WTC11 (cell line): ENCODE measurements around the gene PDE4B. TPM values are rescaled to one million over a fixed set of nuclear protein-coding genes. Genes with fewer than 3 reads are reported as not detected.
"Not testable (repeated sequence)": the region's sequence is repeated elsewhere in the genome, so short reads cannot be mapped to it uniquely, and the experiment has no call there.

ENCODE experiments used
- ATAC-seq: fragments of 200-7000 bp; cut with Tn5 transposase; 2 replicates; pipeline ENCODE4 v1.10.0; 2021; ENCODE audit warnings: mild to moderate bottlenecking, moderate library complexity
- CTCF ChIA-PET: fragments of 300-600 bp; sonication (Branson Sonifier 250); formaldehyde crosslinking; loops from one replicate; lab custom pipeline; 2021; ENCODE audit warnings: antibody characterized with exemption; lab: Charles Lee
- POLR2A ChIA-PET: fragments of 350-600 bp; sonication (Branson Sonifier 250); formaldehyde crosslinking; loops from one replicate; lab custom pipeline; 2021; ENCODE audit warnings: antibody characterized with exemption; lab: Charles Lee
- DNase-seq: peaks from one replicate; pipeline ENCODE4 v3.0.0; 2021; ENCODE audit warnings: low spot score
- H3K27ac Mint-ChIP-seq: 2 replicates; pipeline ENCODE4 v1.8.0; 2021; ENCODE audit warnings: mixed read lengths
- H3K27me3 Mint-ChIP-seq: 2 replicates; pipeline ENCODE4 v1.8.0; 2021; ENCODE audit warnings: low read depth, mild to moderate bottlenecking, moderate library complexity, mixed read lengths
- H3K36me3 Mint-ChIP-seq: 2 replicates; pipeline ENCODE4 v1.8.0; 2021; ENCODE audit warnings: mixed read lengths
- H3K4me1 Mint-ChIP-seq: 2 replicates; pipeline ENCODE4 v1.8.0; 2022; ENCODE audit warnings: mixed read lengths
- H3K4me3 Mint-ChIP-seq: 2 replicates; pipeline ENCODE4 v1.8.0; 2021; ENCODE audit warnings: mild to moderate bottlenecking, moderate library complexity, mixed read lengths
- H3K9me3 Mint-ChIP-seq: 2 replicates; pipeline ENCODE4 v1.8.0; 2021; ENCODE audit warnings: mixed read lengths
- CREB1 ChIP-seq: sonication (generic); formaldehyde crosslinking; IDR thresholded peaks from 2 replicates; pipeline ENCODE4 v1.8.0; 2023; ENCODE audit warnings: mild to moderate bottlenecking, missing genetic modification reagents
- E2F1 ChIP-seq: sonication (generic); formaldehyde crosslinking; IDR thresholded peaks from 2 replicates; pipeline ENCODE4 v1.8.0; 2022; ENCODE audit warnings: mild to moderate bottlenecking, missing genetic modification reagents
- ETV6 ChIP-seq: sonication (generic); formaldehyde crosslinking; IDR thresholded peaks from 2 replicates; pipeline ENCODE4 v1.8.1; 2022; ENCODE audit warnings: mild to moderate bottlenecking, missing genetic modification reagents
- GRHL2 ChIP-seq: fragments of 250-450 bp; sonication (Bioruptor Pico); IDR thresholded peaks from 2 replicates; pipeline ENCODE4 v1.8.0; 2022; ENCODE audit warnings: mild to moderate bottlenecking, moderate library complexity; ENCODE audit not compliant: insufficient replicate concordance, severe bottlenecking
- GTF2I ChIP-seq: fragments of 250-450 bp; sonication (Bioruptor Pico); conservative IDR thresholded peaks from 2 replicates; pipeline ENCODE4 v1.4.0; 2021; ENCODE audit warnings: mild to moderate bottlenecking
- JUN ChIP-seq: sonication (generic); formaldehyde crosslinking; IDR thresholded peaks from 2 replicates; pipeline ENCODE4 v1.8.0; 2023; ENCODE audit warnings: mild to moderate bottlenecking, missing genetic modification reagents
- MYBL2 ChIP-seq: sonication (generic); formaldehyde crosslinking; IDR thresholded peaks from 2 replicates; pipeline ENCODE4 v1.8.1; 2023; ENCODE audit warnings: mild to moderate bottlenecking, moderate library complexity, missing genetic modification reagents
- NFYB ChIP-seq: sonication (generic); formaldehyde crosslinking; conservative IDR thresholded peaks from 2 replicates; pipeline ENCODE4 v1.8.0; 2022; ENCODE audit warnings: low read depth, missing genetic modification reagents
- OVOL2 ChIP-seq: fragments of 250-450 bp; sonication (Bioruptor Pico); IDR thresholded peaks from 2 replicates; pipeline ENCODE4 v1.9.0; 2021; ENCODE audit warnings: mild to moderate bottlenecking, borderline replicate concordance
- RELA ChIP-seq: sonication (generic); formaldehyde crosslinking; IDR thresholded peaks from 2 replicates; pipeline ENCODE4 v1.8.1; 2022; ENCODE audit warnings: missing genetic modification reagents, mild to moderate bottlenecking, borderline replicate concordance
- SP1 ChIP-seq: sonication (generic); formaldehyde crosslinking; conservative IDR thresholded peaks from 2 replicates; pipeline ENCODE4 v1.8.1; 2022; ENCODE audit warnings: missing genetic modification reagents
- ZNF232 ChIP-seq: sonication (generic); formaldehyde crosslinking; IDR thresholded peaks from 2 replicates; pipeline ENCODE4 v1.8.0; 2022; ENCODE audit warnings: mild to moderate bottlenecking, missing genetic modification reagents
- total RNA-seq: library from RNA; stranded (reverse); gene quantifications from 3 replicates; pipeline ENCODE4 v1.2.3, GENCODE V29; 2021
- TF ChIP-seq, protein P1 (sequence below): sonication (generic); formaldehyde crosslinking; IDR thresholded peaks from 2 replicates; pipeline ENCODE4 v1.8.1; 2023; ENCODE audit warnings: mild to moderate bottlenecking, moderate library complexity, missing genetic modification reagents

The PDE4B gene
- total RNA-seq, 1 experiment from 2014 or later: 8.0 TPM

GRCh38 chr1:65965112-65965996 lies 172.7 kb downstream of the PDE4B start (continued):
- TF ChIP-seq ETV6 (no peak), NFYB (CRISPR knock-in tag) (no peak), ZNF232 (CRISPR knock-in tag) (no peak), E2F1 (CRISPR knock-in tag) (no peak), SP1 (CRISPR knock-in tag) (no peak), CREB1 (CRISPR knock-in tag) (no peak), JUN (CRISPR knock-in tag) (no peak)
- TF ChIP-seq, protein P1, sequence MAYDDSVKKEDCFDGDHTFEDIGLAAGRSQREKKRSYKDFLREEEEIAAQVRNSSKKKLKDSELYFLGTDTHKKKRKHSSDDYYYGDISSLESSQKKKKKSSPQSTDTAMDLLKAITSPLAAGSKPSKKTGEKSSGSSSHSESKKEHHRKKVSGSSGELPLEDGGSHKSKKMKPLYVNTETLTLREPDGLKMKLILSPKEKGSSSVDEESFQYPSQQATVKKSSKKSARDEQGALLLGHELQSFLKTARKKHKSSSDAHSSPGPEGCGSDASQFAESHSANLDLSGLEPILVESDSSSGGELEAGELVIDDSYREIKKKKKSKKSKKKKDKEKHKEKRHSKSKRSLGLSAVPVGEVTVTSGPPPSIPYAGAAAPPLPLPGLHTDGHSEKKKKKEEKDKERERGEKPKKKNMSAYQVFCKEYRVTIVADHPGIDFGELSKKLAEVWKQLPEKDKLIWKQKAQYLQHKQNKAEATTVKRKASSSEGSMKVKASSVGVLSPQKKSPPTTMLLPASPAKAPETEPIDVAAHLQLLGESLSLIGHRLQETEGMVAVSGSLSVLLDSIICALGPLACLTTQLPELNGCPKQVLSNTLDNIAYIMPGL (CRISPR knock-in tag): no peak

DNA sequence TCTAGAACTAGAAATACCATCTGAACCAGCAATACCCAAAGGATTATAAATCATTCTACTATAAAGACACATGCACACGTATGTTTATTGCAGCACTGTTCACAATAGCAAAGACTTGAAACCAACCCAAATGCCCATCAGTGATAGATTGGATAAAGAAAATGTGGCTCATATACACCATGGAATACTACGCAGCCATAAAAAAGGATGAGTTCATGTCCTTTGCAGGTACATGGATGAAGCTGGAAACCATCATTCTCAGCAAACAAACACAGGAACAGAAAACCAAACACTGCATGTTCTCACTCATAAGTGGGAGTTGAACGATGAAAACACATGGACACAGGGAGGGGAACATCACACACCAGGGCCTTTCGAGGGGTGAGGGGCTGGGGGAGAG lies 174.8 kb downstream of the PDE4B start:
- DNase-seq, ATAC-seq, H3K4me3 Mint-ChIP-seq, H3K4me1 Mint-ChIP-seq, H3K27me3 Mint-ChIP-seq, POLR2A ChIA-PET, H3K36me3 Mint-ChIP-seq, H3K27ac Mint-ChIP-seq, CTCF ChIA-PET: not testable (repeated sequence)
- H3K9me3 Mint-ChIP-seq: peaks cover 11% of the 10 kb centered on the region

GRCh38 chr1:65971547-65971946 lies 178.9 kb downstream of the PDE4B start:
- Mint-ChIP-seq H3K27me3 (peaks cover 6% of the 10 kb centered on the region), H3K4me1 (no peaks in the 10 kb centered on the region), H3K4me3 (no peak overlapping the region), H3K36me3 (peaks cover 19% of the 10 kb centered on the region), H3K27ac (no peak overlapping the region), H3K9me3 (peaks cover 40% of the 10 kb centered on the region)
- DNase-seq: no peak
- ChIA-PET POLR2A (no interaction called here), CTCF (no interaction called here)
- TF ChIP-seq GTF2I: no peak
- TF ChIP-seq RELA (CRISPR knock-in tag): no peak
- TF ChIP-seq, protein P1 (CRISPR knock-in tag): no peak
- no peak for TF ChIP-seq GRHL2 (CRISPR knock-in tag)
- no peak for TF ChIP-seq MYBL2 (CRISPR knock-in tag)
- TF ChIP-seq, all 79 proteins: peak for 0
- ATAC-seq: no peak

GRCh38 chr1:65975708-65976107 lies 183.0 kb downstream of the PDE4B start:
- TF ChIP-seq OVOL2 (CRISPR knock-in tag): no peak
- H3K27me3 Mint-ChIP-seq: peaks cover 8% of the 10 kb centered on the region
- ChIA-PET POLR2A (no interaction called here), CTCF (no interaction called here)
- peaks cover 36% of the 10 kb centered on the region for H3K9me3 Mint-ChIP-seq
- H3K4me1 Mint-ChIP-seq: no peaks in the 10 kb centered on the region
- peaks cover 25% of the 10 kb centered on the region for H3K36me3 Mint-ChIP-seq
- H3K4me3 Mint-ChIP-seq: no peak overlapping the region
- no peak for ATAC-seq
- H3K27ac Mint-ChIP-seq: no peak overlapping the region
- DNase-seq: no peak
